GM10248 (cell line): ENCODE results near the gene SLF1.

ENCODE experiments used
- CTCF ChIA-PET: fragments of 300-600 bp; sonication (Branson Sonifier 250); formaldehyde crosslinking; extraction: SDS; loops from one replicate; lab custom pipeline; 2021; ENCODE audit warnings: antibody characterized with exemption; lab: Yijun Ruan, JAX
- POLR2A ChIA-PET: fragments of 350-650 bp; sonication (Branson Sonifier 250); formaldehyde crosslinking; extraction: SDS; loops from one replicate; lab custom pipeline; 2020; ENCODE audit warnings: antibody characterized with exemption; lab: Yijun Ruan, JAX
- DNase-seq: peaks from one replicate; pipeline ENCODE4 v3.0.0; 2012; ENCODE audit errors: extremely low spot score
- CTCF ChIP-seq: IDR thresholded peaks from 2 replicates; pipeline ENCODE4 v1.5.1; 2012; ENCODE audit warnings: mild to moderate bottlenecking, low read depth; ENCODE audit errors: extremely low read depth, missing control alignments, control extremely low read depth

Gene SLF1

GRCh38 chr5:94691949-94692348 is 73.5 kb downstream of the SLF1 start:
- ChIA-PET POLR2A (no interaction called here), CTCF (interaction anchor here (0.9 to 1.7 kb wide), 7 partner anchors 11 to 167 kb away, joined by 3 to 10 read pairs (median 3); no protein-coding TSS in a partner anchor)
- no peak for DNase-seq
- TF ChIP-seq CTCF = no peak

GRCh38 chr5:94692581-94692980 is 74.1 kb downstream of the SLF1 start:
- no peak for DNase-seq

GRCh38 chr5:94693043-94693822 is 74.8 kb downstream of the SLF1 start:
- CTCF ChIA-PET = interaction anchor here (0.6 to 1.7 kb wide), 11 partner anchors 10 to 176 kb away, joined by 3 to 10 read pairs (median 3); no protein-coding TSS in a partner anchor
- TF ChIP-seq CTCF = peak; percentile 45
- POLR2A ChIA-PET = no interaction called here
- DNase-seq = no peak

More at GRCh38 chr5:94692581-94692980, 74.1 kb downstream of the SLF1 start:
- CTCF ChIA-PET = interaction anchor here (0.6 to 1.7 kb wide), 12 partner anchors 10 to 175 kb away, joined by 3 to 10 read pairs (median 3); no protein-coding TSS in a partner anchor
- no peak for TF ChIP-seq CTCF
- POLR2A ChIA-PET = no interaction called here

- ChIA-PET POLR2A (no interaction called here), CTCF (interaction anchor here (1.4 kb wide), 1 partner anchor 15 kb away, joined by 4 read pairs; no protein-coding TSS in a partner anchor)
These were observed 75.4 kb downstream of the SLF1 start for GRCh38 chr5:94693845-94694370.

GRCh38 chr5:94694671-94695070 is 76.2 kb downstream of the SLF1 start:
- TF ChIP-seq CTCF = no peak

More at GRCh38 chr5:94693845-94694370, 75.4 kb downstream of the SLF1 start:
- DNase-seq = no peak
- TF ChIP-seq CTCF = no peak

GRCh38 chr5:94698197-94698596 is 79.7 kb downstream of the SLF1 start:
- no peak for TF ChIP-seq CTCF
- ChIA-PET CTCF (interaction anchor here (1.0 to 2.2 kb wide), 2 partner anchors 10 to 25 kb away, joined by 3 to 5 read pairs; no protein-coding TSS in a partner anchor), POLR2A (no interaction called here)
- no peak for DNase-seq

More at GRCh38 chr5:94694671-94695070, 76.2 kb downstream of the SLF1 start:
- ChIA-PET POLR2A (no interaction called here), CTCF (interaction anchor here (1.1 to 1.3 kb wide), 2 partner anchors 43 to 170 kb away, joined by 3 to 6 read pairs; no protein-coding TSS in a partner anchor)
- no peak for DNase-seq
